ENCODE measurements around the gene EPGN. TPM values are rescaled to one million over a fixed set of nuclear protein-coding genes. Genes with fewer than 3 reads are reported as not detected.

The EPGN gene
- total RNA-seq, 1 donor from 2014 or later = 2.4 TPM

GRCh38 chr4:74292111-74292870 lies 16.0 kb upstream of the EPGN start:
- H3K27me3 Mint-ChIP-seq = no peaks in the 10 kb centered on the region
- H3K9me3 Mint-ChIP-seq = no peaks in the 10 kb centered on the region
- H3K4me3 Mint-ChIP-seq = no peak overlapping the region
- H3K27ac Mint-ChIP-seq = no peak overlapping the region
- H3K4me1 Mint-ChIP-seq (ENCODE audit: unreplicated experiment) = no peaks in the 10 kb centered on the region
- no peaks in the 10 kb centered on the region for H3K36me3 Mint-ChIP-seq
- no peak for TF ChIP-seq CTCF (conservative IDR thresholded peaks at IDR 0.05)
- no peak for DNase-seq (ENCODE audit: extremely low spot score, unreplicated experiment)

- H3K27ac Mint-ChIP-seq = peak overlapping the region; percentile 70
- H3K9me3 Mint-ChIP-seq = no peaks in the 10 kb centered on the region
- H3K36me3 Mint-ChIP-seq = no peaks in the 10 kb centered on the region
- no peak for DNase-seq (ENCODE audit: extremely low spot score, unreplicated experiment)
- no peaks in the 10 kb centered on the region for H3K27me3 Mint-ChIP-seq
- H3K4me1 Mint-ChIP-seq (ENCODE audit: unreplicated experiment) = no peaks in the 10 kb centered on the region
- peak overlapping the region; percentile 35 for H3K4me3 Mint-ChIP-seq
- TF ChIP-seq CTCF (conservative IDR thresholded peaks at IDR 0.05) = no peak
Observed at GRCh38 chr4:74293558-74293957, 14.7 kb upstream of the EPGN start.

GRCh38 chr4:74294681-74295080 lies 13.6 kb upstream of the EPGN start:
- Mint-ChIP-seq H3K9me3 (no peaks in the 10 kb centered on the region), H3K27me3 (no peaks in the 10 kb centered on the region), H3K4me3 (no peak overlapping the region), H3K36me3 (no peaks in the 10 kb centered on the region), H3K27ac (no peak overlapping the region), H3K4me1 (ENCODE audit: unreplicated experiment) (no peaks in the 10 kb centered on the region)
- TF ChIP-seq CTCF (conservative IDR thresholded peaks at IDR 0.05) = no peak
- DNase-seq (ENCODE audit: extremely low spot score, unreplicated experiment) = no peak

- Mint-ChIP-seq H3K4me3 (no peak overlapping the region), H3K27ac (no peak overlapping the region), H3K36me3 (no peaks in the 10 kb centered on the region), H3K9me3 (no peaks in the 10 kb centered on the region), H3K27me3 (no peaks in the 10 kb centered on the region), H3K4me1 (ENCODE audit: unreplicated experiment) (no peaks in the 10 kb centered on the region)
- TF ChIP-seq CTCF (conservative IDR thresholded peaks at IDR 0.05) = no peak
- DNase-seq (ENCODE audit: extremely low spot score, unreplicated experiment) = no peak
Observed at GRCh38 chr4:74297539-74297938, 10.7 kb upstream of the EPGN start.

GRCh38 chr4:74304095-74304625 lies 4.1 kb upstream of the EPGN start:
- no peak for TF ChIP-seq CTCF (conservative IDR thresholded peaks at IDR 0.05)
- Mint-ChIP-seq H3K36me3 (no peaks in the 10 kb centered on the region), H3K27ac (no peak overlapping the region), H3K9me3 (no peaks in the 10 kb centered on the region), H3K4me1 (ENCODE audit: unreplicated experiment) (peaks cover 5% of the 10 kb centered on the region), H3K27me3 (peaks cover 4% of the 10 kb centered on the region), H3K4me3 (no peak overlapping the region)
- DNase-seq (ENCODE audit: extremely low spot score, unreplicated experiment) = no peak

Measured in type B pancreatic cell (in vitro differentiated cells).